Spleen (tissue), 11 donors: ENCODE measurements around the gene YIPF5. TPM values are rescaled to one million over a fixed set of nuclear protein-coding genes. Genes with fewer than 3 reads are reported as not detected.

Experiments used
- DNase-seq: peaks from one replicate; pipeline ENCODE4 v3.0.0-alpha.2; 2020
- H3K27ac ChIP-seq, 8 donors: fragments of 200-600 bp; sonication (generic) in 7 of 8; 1 replicate in 4 of 8; 2 replicates in 4 of 8; pipeline versions ENCODE4 v1.5.0 to v1.8.0; 2016 to 2021; ENCODE audit warnings: inconsistent platforms in 4 of 8, mild to moderate bottlenecking in 4 of 8, moderate library complexity in 1 of 8
- H3K27me3 ChIP-seq, 7 donors: fragments of 200-600 bp; sonication (generic) in 6 of 7; replicated peaks in 1 of 7; 1 replicate in 4 of 7; 2 replicates in 3 of 7; pipeline versions ENCODE4 v1.5.0 to v1.8.0; 2016 to 2021; ENCODE audit warnings: inconsistent platforms in 3 of 7, mild to moderate bottlenecking in 1 of 7
- H3K36me3 ChIP-seq, 6 donors: fragments of 200-600 bp; sonication (generic) in 5 of 6; 1 replicate in 4 of 6; 2 replicates in 2 of 6; pipeline versions ENCODE4 v1.5.0 to v1.8.0; 2016 to 2021; ENCODE audit warnings: inconsistent platforms in 2 of 6
- H3K4me1 ChIP-seq, 6 donors: fragments of 200-600 bp; sonication (generic) in 5 of 6; 1 replicate in 3 of 6; 2 replicates in 3 of 6; pipeline versions ENCODE4 v1.5.0 to v1.8.0; 2016 to 2021; ENCODE audit warnings: inconsistent platforms in 3 of 6
- H3K4me3 ChIP-seq, 8 donors: fragments of 200-600 bp; sonication (generic) in 7 of 8; 1 replicate in 4 of 8; 2 replicates in 4 of 8; pipeline versions ENCODE4 v1.5.0 to v1.8.0; 2016 to 2021; ENCODE audit warnings: inconsistent platforms in 4 of 8, mild to moderate bottlenecking in 4 of 8, moderate library complexity in 2 of 8
- H3K9me3 ChIP-seq, 8 donors: fragments of 200-600 bp; sonication (generic) in 7 of 8; 1 replicate in 4 of 8; 2 replicates in 4 of 8; pipeline versions ENCODE4 v1.5.0 to v1.8.0; 2016 to 2021; ENCODE audit warnings: inconsistent platforms in 4 of 8
- CTCF ChIP-seq, 11 experiments: fragments of 200-600 bp in 7 of 11; fragments of 450-650 bp in 4 of 11; sonication (generic) in 4 of 11; IDR thresholded peaks in 8 of 11; conservative IDR thresholded peaks in 3 of 11; 1 replicate in 7 of 11; 2 replicates in 4 of 11; pipeline versions ENCODE4 v1.4.0 to v1.8.0; 2016 to 2021; ENCODE audit warnings: antibody characterized with exemption in 11 of 11, inconsistent platforms in 4 of 11, mild to moderate bottlenecking in 1 of 11
- POLR2A ChIP-seq, 3 donors: fragments of 450-650 bp; IDR thresholded peaks; one replicate each; pipeline ENCODE4 v1.5.1; 2017; ENCODE audit warnings: antibody characterized with exemption in 3 of 3, mild to moderate bottlenecking in 1 of 3
- POLR2AphosphoS5 ChIP-seq, 3 donors: sonication (generic); formaldehyde crosslinking; IDR thresholded peaks; one replicate each; pipeline ENCODE4 v1.5.1; 2017; ENCODE audit warnings: antibody characterized with exemption in 3 of 3
- WGBS, 5 donors: extraction: QIAGEN DNeasy Blood & Tissue Kit in 3 of 5; methylation state at CpG; one replicate each; pipeline versions ENCODE4 v1.1.5 to v1.1.7; 2013 to 2018; 5-methylcytosine and 5-hydroxymethylcytosine counted together
- intact Hi-C: fragments of 100-400 bp; cut with DNase I; formaldehyde crosslinking; loops from one replicate; pipeline ENCODE4 v1.15.0; 2023; ENCODE audit warnings: low total_unique reads
- polyA plus RNA-seq, 3 donors: library from polyadenylated mRNA; stranded (reverse); fragments of 200-250 nt; gene quantifications; one replicate each; pipeline ENCODE4 v1.2.1, GENCODE V29; 2013
- total RNA-seq, 7 donors: library from RNA; depleted of rRNA in 3 of 7; stranded (reverse); fragments of >200 nt in 3 of 7; fragmentation: NEBNext Ultra II Directional in 4 of 7; extraction: Animal tissue kit (Norgen Biotek cat#: 25700) in 4 of 7; gene quantifications; one replicate each; pipeline versions ENCODE4 v1.1.0 to v1.2.1, GENCODE V29; 2016 to 2021
- donor health status: healthy with polysubstance abuse.
- donor health status: DM: no; HTN: no; CAD: no; lungs with moderate emphysema.
- donor health status: DM: no; HTN: no; CAD: no.
- donor health status: Bipolar disorder and iron deficiency.
- donor health status: healthy.
- donor health status: DM: no; HTN: no; CAD: no.
- donor health status: DM: yes; HTN: yes; CAD: no.

Gene YIPF5
- total and polyA plus RNA-seq, 10 donors = 8.2 to 39.5 (median 29.9) TPM

- H3K27me3 ChIP-seq = no peaks in the 10 kb centered on the region
- no peak overlapping the region for H3K4me3 ChIP-seq
- WGBS, 5 donors = 18 to 62% (median 44%) methylated on average over 1 of the region's 1 CpG
- TF ChIP-seq CTCF (IDR thresholded peaks at IDR 0.05 in 8 of 11, conservative IDR thresholded peaks at IDR 0.05 in 3 of 11) (no peak), POLR2A (IDR thresholded peaks at IDR 0.05) (no peak), POLR2AphosphoS5 (IDR thresholded peaks at IDR 0.05) (no peak)
- H3K9me3 ChIP-seq = no peaks in the 10 kb centered on the region
- no peak overlapping the region for H3K27ac ChIP-seq
- H3K36me3 ChIP-seq = no peaks in the 10 kb centered on the region
- DNase-seq = no peak
- peaks cover 0 to 13% (median 7%) of the 10 kb centered on the region in 6 donors for H3K4me1 ChIP-seq
- intact Hi-C loops = no loop called here
Measured at GRCh38 chr5:144142824-144143162, 27.7 kb downstream of the YIPF5 start.

GRCh38 chr5:144142139-144142823 lies 28.2 kb downstream of the YIPF5 start:
- DNase-seq = no peak
- TF ChIP-seq CTCF (IDR thresholded peaks at IDR 0.05 in 8 of 11, conservative IDR thresholded peaks at IDR 0.05 in 3 of 11) = peak in 10 of 11 experiments; percentile 15 to 67 (median 46)
- no peak for TF ChIP-seq POLR2AphosphoS5 (IDR thresholded peaks at IDR 0.05)
- no peaks in the 10 kb centered on the region for H3K27me3 ChIP-seq
- intact Hi-C loops = no loop called here
- H3K36me3 ChIP-seq = no peaks in the 10 kb centered on the region
- WGBS, 5 donors = 8 to 20% (median 13%) methylated on average over 2 of the region's 2 CpGs
- H3K27ac ChIP-seq = no peak overlapping the region
- peaks cover 0 to 13% (median 7%) of the 10 kb centered on the region in 6 donors for H3K4me1 ChIP-seq
- no peak overlapping the region for H3K4me3 ChIP-seq
- no peaks in the 10 kb centered on the region for H3K9me3 ChIP-seq

- no peaks in the 10 kb centered on the region for H3K36me3 ChIP-seq
- no peak for DNase-seq
- no peak for TF ChIP-seq POLR2AphosphoS5 (IDR thresholded peaks at IDR 0.05)
- no peak for TF ChIP-seq CTCF (IDR thresholded peaks at IDR 0.05 in 8 of 11, conservative IDR thresholded peaks at IDR 0.05 in 3 of 11)
- no peak for TF ChIP-seq POLR2A (IDR thresholded peaks at IDR 0.05)
- 89 to 96% (median 93%) methylated on average over 2 of the region's 2 CpGs for WGBS, 5 donors
- no peak overlapping the region for H3K27ac ChIP-seq
- no peak overlapping the region for H3K4me3 ChIP-seq
- H3K27me3 ChIP-seq = no peaks in the 10 kb centered on the region
- intact Hi-C loops = no loop called here
- peaks cover 0 to 13% (median 7%) of the 10 kb centered on the region in 6 donors for H3K4me1 ChIP-seq
- H3K9me3 ChIP-seq = no peaks in the 10 kb centered on the region
Measured at GRCh38 chr5:144141585-144141984, 28.9 kb downstream of the YIPF5 start.

GRCh38 chr5:144139586-144139985 lies 30.9 kb downstream of the YIPF5 start:
- H3K27ac ChIP-seq = no peak overlapping the region
- peaks cover 0 to 13% (median 7%) of the 10 kb centered on the region in 6 donors for H3K4me1 ChIP-seq
- no peaks in the 10 kb centered on the region for H3K27me3 ChIP-seq
- WGBS, 5 donors = 87 to 94% (median 89%) methylated on average over 5 of the region's 5 CpGs
- no peaks in the 10 kb centered on the region for H3K36me3 ChIP-seq
- no peak for DNase-seq
- H3K4me3 ChIP-seq = no peak overlapping the region
- no peak for TF ChIP-seq CTCF (IDR thresholded peaks at IDR 0.05 in 8 of 11, conservative IDR thresholded peaks at IDR 0.05 in 3 of 11)
- intact Hi-C loops = no loop called here
- no peaks in the 10 kb centered on the region for H3K9me3 ChIP-seq
